GM10847 (cell line): Measurements from ENCODE around the gene RETREG2.

Experiments used
- POLR2A ChIP-seq: IDR thresholded peaks from 2 replicates; pipeline ENCODE4 v1.6.1; 2011; ENCODE audit not compliant: insufficient read length; ENCODE audit errors: extremely low read depth

RETREG2 gene

DNA sequence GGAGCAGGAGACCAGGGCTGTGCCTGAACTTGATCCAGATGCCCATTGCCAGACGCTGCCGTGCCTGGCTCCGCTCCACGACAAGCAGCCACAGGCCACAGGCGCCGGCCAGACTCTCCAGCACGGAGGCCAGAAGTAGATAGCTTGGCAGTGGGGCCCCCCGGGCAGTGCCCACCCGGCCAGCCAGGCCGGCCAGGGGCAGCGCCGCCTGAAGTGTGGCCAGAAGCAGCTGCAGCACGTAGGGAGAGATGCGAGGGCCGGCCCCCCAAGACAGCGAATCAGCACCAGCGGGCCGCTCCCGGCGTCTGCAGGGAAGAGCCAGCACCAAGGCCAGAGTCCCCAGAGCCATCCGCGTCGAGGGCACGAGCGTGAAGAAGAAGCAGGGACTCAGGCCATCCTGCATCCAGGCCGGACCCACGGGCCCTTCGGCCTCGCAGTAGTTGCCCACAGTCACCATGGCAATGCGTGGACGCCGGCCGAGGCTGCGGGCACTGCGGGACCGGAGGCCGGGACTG is 40.2 kb downstream of the RETREG2 start:
- TF ChIP-seq POLR2A = no peak

- peak; percentile 82 for TF ChIP-seq POLR2A
Observed at GRCh38 chr2:219218732-219219701, 40.9 kb downstream of the RETREG2 start, which contains the start of gene ABCB6. Gene ABCB6 (minus strand): TSS chr2:219218958. CDS start chr2:219218673, 285 bp downstream.

DNA sequence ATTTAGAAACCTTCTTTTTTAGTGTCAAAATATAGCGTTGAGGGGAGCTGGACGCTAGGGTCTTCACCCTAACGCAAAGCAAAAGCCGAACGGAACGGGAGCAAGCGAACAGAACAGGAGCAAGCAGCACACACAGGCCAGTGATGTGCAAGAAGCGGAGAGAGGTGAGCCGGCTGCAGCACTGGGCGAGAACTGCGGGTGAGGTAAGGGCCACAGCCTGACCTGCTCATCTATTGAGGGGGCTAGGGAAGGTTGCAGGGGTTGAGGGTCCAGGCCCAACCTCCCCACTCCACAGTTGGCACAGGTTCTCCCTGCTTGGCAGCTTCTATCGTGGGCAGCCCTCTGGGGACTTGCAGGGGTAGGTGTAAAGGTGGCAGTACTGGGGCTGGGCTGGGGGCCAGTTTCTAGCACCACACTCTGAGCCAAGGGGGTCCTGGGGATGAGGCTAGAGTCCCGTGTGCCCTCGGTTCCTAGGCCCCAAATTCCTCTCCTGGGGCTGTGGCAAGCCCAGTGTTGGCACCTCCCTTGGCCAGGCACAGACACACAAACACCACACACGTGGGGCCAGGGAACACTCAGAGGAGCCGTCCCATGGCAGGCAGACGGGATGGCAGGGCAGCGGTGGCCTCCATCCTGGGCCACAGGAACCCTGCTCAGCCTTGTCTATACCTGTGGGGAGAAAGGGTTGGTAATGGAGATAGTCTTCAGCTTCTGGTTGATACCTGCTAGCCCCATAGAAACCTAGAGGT is 41.9 kb downstream of the RETREG2 start:
- no peak for TF ChIP-seq POLR2A

DNA sequence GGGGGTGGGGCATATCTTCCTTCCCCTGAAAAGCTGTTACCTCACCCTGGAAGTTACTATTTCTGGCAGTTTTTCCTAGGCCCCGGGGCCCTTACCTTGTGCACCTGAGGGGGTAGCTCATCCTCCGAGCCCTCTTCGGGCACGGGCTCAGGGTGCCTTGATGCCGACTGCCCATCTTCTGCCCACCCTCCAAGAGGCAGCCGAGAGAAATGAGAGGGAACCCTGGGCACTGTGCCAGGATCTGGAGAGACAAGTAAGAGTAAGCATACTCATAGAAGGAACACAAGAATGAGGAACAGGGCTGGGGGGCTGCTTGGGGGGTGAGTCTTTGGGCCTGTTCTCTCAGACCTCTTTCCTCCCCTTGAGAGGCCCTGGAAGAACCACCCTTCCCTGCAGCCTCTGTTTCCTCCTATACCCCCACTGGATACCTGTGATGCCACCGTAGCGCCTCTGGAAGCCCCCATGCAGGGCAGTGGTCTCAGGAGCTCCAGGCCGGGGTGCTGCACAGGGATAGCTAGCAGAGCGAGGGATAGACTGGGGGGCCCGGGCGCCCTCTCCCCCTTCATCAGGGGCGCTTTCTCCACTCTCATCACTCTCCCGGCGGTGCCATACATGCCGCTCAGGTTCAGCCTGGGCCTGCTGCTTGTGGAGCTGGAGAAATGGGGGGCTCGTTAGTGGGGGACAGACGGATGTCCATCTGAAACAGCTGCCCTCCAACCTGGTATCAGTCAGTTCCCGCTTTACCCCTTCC is 42.8 kb downstream of the RETREG2 start:
- TF ChIP-seq POLR2A = no peak

DNA sequence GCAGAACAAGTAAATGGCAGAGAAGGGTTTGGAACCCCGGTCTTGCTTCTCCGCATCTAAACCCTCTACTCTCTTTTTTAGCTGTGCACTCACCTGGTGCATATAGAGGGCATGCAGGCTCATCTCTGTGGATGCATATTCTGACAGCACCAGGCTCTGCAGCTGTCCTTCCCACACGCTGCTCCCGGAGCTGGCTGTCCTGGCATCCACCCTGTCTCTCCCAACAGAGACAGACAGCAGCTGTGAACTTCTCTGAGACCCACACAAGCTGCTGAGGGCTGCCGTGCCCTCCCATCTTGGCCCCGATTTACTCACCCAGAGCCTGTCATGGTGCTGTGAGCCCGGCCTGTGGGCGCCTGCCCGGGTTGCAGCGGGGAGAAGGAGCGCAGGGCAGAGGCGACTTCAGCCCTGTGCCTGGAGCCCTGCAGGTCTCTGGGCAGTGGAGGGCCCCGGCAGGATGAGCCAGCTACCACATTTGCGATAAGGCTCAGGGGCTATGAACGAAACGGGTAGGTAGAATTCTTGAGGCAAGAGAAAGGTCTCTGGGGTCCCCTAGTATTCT is 44.0 kb downstream of the RETREG2 start:
- TF ChIP-seq POLR2A = no peak

DNA sequence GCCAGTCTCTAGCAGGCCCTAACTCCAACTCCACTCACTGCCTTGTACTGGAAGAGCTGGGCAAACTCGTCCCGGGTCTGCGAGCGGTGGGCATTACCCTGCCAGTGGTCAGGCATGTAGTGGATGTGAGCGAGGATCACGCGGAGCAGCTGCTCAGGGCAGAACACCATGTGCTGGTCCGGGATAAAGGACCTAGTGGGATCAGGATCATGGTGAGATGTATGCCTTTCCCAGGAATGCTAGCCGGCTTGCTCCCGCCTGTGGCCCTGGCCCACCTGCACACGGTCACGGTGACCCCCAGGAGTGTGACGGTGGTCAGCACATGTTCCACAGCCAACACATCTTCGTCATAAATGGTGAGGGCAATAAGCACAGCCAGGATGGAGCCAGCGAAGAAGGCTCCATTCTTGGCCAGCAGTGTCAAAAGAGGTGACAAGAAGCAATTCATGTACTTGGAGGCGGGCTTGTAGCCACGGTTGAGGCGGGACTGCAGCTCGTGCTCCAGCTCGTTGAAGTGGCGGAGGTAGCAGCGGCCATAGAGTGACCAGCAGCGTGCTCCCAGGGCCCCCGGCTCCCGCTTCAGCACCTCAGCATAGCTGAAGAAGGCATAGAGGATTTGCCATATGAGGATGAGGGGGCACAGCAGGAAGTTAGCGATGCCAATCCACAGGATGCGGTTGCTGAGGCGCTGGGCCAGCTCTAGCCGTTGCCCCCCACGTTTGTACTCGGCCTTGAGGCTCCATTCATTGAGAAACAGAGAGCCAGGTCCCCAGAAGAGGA is 45.9 kb downstream of the RETREG2 start:
- no peak for TF ChIP-seq POLR2A

GRCh38 chr2:219225350-219225749 is 47.3 kb downstream of the RETREG2 start:
- no peak for TF ChIP-seq POLR2A

GRCh38 chr2:219228041-219228910 is 50.2 kb downstream of the RETREG2 start:
- TF ChIP-seq POLR2A = no peak

GRCh38 chr2:219228911-219229304 is 50.8 kb downstream of the RETREG2 start:
- no peak for TF ChIP-seq POLR2A

DNA sequence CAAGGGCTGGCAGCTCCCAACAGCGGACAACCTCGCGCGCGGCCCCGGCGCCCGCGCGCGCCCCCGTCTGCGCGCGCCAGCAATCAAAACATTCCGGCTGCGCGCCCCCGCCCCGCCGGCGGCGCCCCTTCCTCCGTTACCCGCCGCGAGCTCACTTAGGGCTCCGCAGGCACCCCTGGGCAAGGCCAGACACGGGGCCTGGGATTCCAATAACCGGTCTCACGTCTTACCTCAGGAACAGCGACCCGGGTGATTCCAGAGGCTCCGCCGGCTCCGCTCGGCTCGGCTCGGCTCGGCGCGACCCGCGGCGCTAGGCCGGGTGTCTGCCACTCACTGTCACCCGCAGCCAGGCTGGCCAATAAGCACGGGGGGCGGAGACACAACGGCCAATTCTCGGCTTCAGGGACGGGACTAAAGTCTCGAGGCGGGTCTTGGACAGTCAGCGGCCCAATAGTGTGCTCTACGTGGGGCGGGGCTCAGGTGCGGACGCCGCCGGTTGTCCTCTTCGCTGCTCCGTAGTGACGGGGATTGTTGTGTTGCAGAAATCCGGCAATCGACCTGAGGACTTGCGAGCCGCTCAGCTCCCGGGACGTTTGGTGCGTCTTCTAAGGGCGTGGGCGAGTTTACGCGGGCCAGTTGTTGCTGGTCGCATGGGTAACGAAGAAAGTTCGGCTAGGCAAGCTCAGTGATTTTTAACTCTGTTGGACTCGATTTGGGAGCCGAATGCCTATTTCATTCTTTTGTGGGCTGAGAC is 51.4 kb downstream of the RETREG2 start, which contains the start of the genes ANKZF1 and ATG9A:
TSS of gene ANKZF1 (plus strand) at position 502 of the 754 bp plus-strand sequence. CDS start 452 bp downstream, outside the sequence.
TSS of gene ATG9A (minus strand) at position 332 of the 754 bp plus-strand sequence. CDS start 1,612 bp downstream, outside the sequence.
- peak; percentile 59 for TF ChIP-seq POLR2A

GRCh38 chr2:219230059-219230540 is 52.0 kb downstream of the RETREG2 start:
- TF ChIP-seq POLR2A = no peak

GRCh38 chr2:219234331-219234730 is 56.3 kb downstream of the RETREG2 start:
- no peak for TF ChIP-seq POLR2A
